SK-N-SH (cell line): Measurements from ENCODE around the gene ABCA10. TPM values are rescaled to one million over a fixed set of nuclear protein-coding genes. Genes with fewer than 3 reads are reported as not detected.
"Not testable (repeated sequence)": the region's sequence is repeated elsewhere in the genome, so short reads cannot be mapped to it uniquely, and the experiment has no call there.

Source experiments
- CTCF ChIA-PET: fragments of 300-600, 350-600 bp; formaldehyde crosslinking; extraction: SDS; loops from one replicate; lab custom pipeline; 2021; lab: Yijun Ruan, JAX
- POLR2A ChIA-PET: fragments of 350-600 bp; sonication (Branson Sonifier 250); formaldehyde crosslinking; extraction: SDS; loops from one replicate; lab custom pipeline; 2020; ENCODE audit warnings: antibody characterized with exemption, inconsistent platforms; lab: Yijun Ruan, JAX
- DNase-seq: peaks from one replicate; pipeline ENCODE4 v3.0.0; 2012
- H2AFZ ChIP-seq: fragments of 200-600 bp; sonication (generic); 2 replicates; pipeline ENCODE4 v1.8.1; 2016; ENCODE audit warnings: antibody characterized with exemption, mild to moderate bottlenecking, low read depth
- H3F3A ChIP-seq: fragments of 200-600 bp; sonication (generic); replicated peaks from 2 replicates; pipeline ENCODE3; 2016; ENCODE audit warnings: antibody characterized with exemption, mild to moderate bottlenecking; ENCODE audit not compliant: insufficient read depth
- H3K27ac ChIP-seq, 2 experiments: fragments of 200-500 bp in 1 of 2; fragments of 200-600 bp in 1 of 2; sonication (Bioruptor generic) in 1 of 2; sonication (generic), shearing (Covaris generic) in 1 of 2; 2 replicates each; pipeline versions ENCODE4 v1.5.1 to v1.6.1; 2014 to 2016; ENCODE audit warnings: low read depth in 2 of 2, inconsistent platforms in 1 of 2, low read length in 1 of 2, mild to moderate bottlenecking in 1 of 2, mixed read lengths in 1 of 2
- H3K27me3 ChIP-seq: fragments of 200-600 bp; sonication (generic), shearing (Covaris generic); 2 replicates; pipeline ENCODE4 v1.6.1; 2016; ENCODE audit warnings: mixed run types; ENCODE audit not compliant: insufficient read depth
- H3K36me3 ChIP-seq, 2 experiments: fragments of 200-500 bp in 1 of 2; fragments of 200-600 bp in 1 of 2; sonication (Bioruptor generic) in 1 of 2; sonication (generic) in 1 of 2; replicated peaks in 1 of 2; 2 replicates each; pipeline versions ENCODE3 to v1.5.1; 2014 to 2016; ENCODE audit warnings: low read length in 1 of 2, mild to moderate bottlenecking in 1 of 2; ENCODE audit not compliant: insufficient read depth in 2 of 2, control insufficient read depth in 1 of 2
- H3K4me1 ChIP-seq, 2 experiments: fragments of 200-500 bp in 1 of 2; fragments of 200-600 bp in 1 of 2; sonication (Bioruptor generic) in 1 of 2; sonication (generic), shearing (Covaris generic) in 1 of 2; 2 replicates each; pipeline versions ENCODE4 v1.5.1 to v1.6.1; 2014 to 2016; ENCODE audit warnings: low read depth in 1 of 2, low read length in 1 of 2, mixed run types in 1 of 2; ENCODE audit not compliant: insufficient read depth in 2 of 2, control insufficient read depth in 1 of 2
- H3K4me2 ChIP-seq: fragments of 200-600 bp; sonication (generic), shearing (Covaris generic); 2 replicates; pipeline ENCODE4 v1.6.1; 2017; ENCODE audit warnings: mixed run types
- H3K4me3 ChIP-seq, 2 experiments: fragments of 200-500 bp in 1 of 2; fragments of 200-600 bp in 1 of 2; sonication (Bioruptor generic) in 1 of 2; sonication (generic), shearing (Covaris generic) in 1 of 2; 2 replicates each; pipeline versions ENCODE4 v1.5.1 to v1.8.1; 2014 to 2016; ENCODE audit warnings: low read depth in 2 of 2, inconsistent platforms in 1 of 2, low read length in 1 of 2, mild to moderate bottlenecking in 1 of 2, mixed read lengths in 1 of 2, moderate library complexity in 1 of 2
- H3K79me2 ChIP-seq: fragments of 200-600 bp; sonication (generic); 2 replicates; pipeline ENCODE4 v1.8.1; 2017; ENCODE audit warnings: mild to moderate bottlenecking; ENCODE audit not compliant: insufficient read depth
- H3K9ac ChIP-seq: fragments of 200-600 bp; sonication (generic); 2 replicates; pipeline ENCODE4 v1.6.1; 2017; ENCODE audit warnings: mixed run types
- H3K9me2 ChIP-seq: fragments of 200-600 bp; sonication (generic); 2 replicates; pipeline ENCODE4 v1.6.1; 2017; ENCODE audit warnings: mixed run types
- H3K9me3 ChIP-seq: fragments of 200-600 bp; sonication (generic); 2 replicates; pipeline ENCODE4 v1.6.1; 2017; ENCODE audit warnings: mixed run types, mild to moderate bottlenecking, moderate library complexity
- H4K20me1 ChIP-seq: fragments of 200-600 bp; sonication (generic); 2 replicates; pipeline ENCODE4 v1.6.1; 2017; ENCODE audit warnings: mild to moderate bottlenecking, mixed run types; ENCODE audit not compliant: insufficient read depth
- GATA2 ChIP-seq: sonication (generic); formaldehyde crosslinking; IDR thresholded peaks from 2 replicates; pipeline ENCODE4 v1.5.0; 2020; ENCODE audit warnings: mild to moderate bottlenecking, missing genetic modification reagents
- JUND ChIP-seq: IDR thresholded peaks from 2 replicates; pipeline ENCODE4 v1.4.0; 2012
- MEF2A ChIP-seq: IDR thresholded peaks from 2 replicates; pipeline ENCODE4 v1.4.0; 2012; ENCODE audit warnings: low read depth, borderline replicate concordance
- SIN3A ChIP-seq: IDR thresholded peaks from 2 replicates; pipeline ENCODE4 v1.6.1; 2012; ENCODE audit warnings: low read depth, mild to moderate bottlenecking, low read length, moderate library complexity, borderline replicate concordance
- TCF12 ChIP-seq: IDR thresholded peaks from 2 replicates; pipeline ENCODE4 v1.4.0; 2012
- YY1 ChIP-seq: IDR thresholded peaks from 2 replicates; pipeline ENCODE4 v1.4.0; 2012; ENCODE audit warnings: low read depth, mild to moderate bottlenecking
- polyA plus RNA-seq, 3 experiments: library from polyadenylated mRNA; depleted of rRNA; stranded (reverse); fragments of >200 nt; gene quantifications; 2 replicates each; pipeline ENCODE4 v1.2.3, GENCODE V29; 2012
- TF ChIP-seq, protein P1 (sequence below): fragments of 150-350 bp; IDR thresholded peaks from 2 replicates; pipeline ENCODE4 v1.6.1; 2017; ENCODE audit warnings: antibody characterized with exemption, low read length, low read depth, borderline replicate concordance
- TF ChIP-seq, protein P2 (sequence below): IDR thresholded peaks from 2 replicates; pipeline ENCODE4 v1.4.0; 2012; ENCODE audit warnings: low read depth, borderline replicate concordance
- TF ChIP-seq, protein P3 (sequence below): IDR thresholded peaks from 2 replicates; pipeline ENCODE4 v1.6.1; 2012; ENCODE audit warnings: mild to moderate bottlenecking, low read depth, low read length, moderate library complexity

ABCA10 gene
- polyA plus RNA-seq, 1 of the 3 experiments (the other 2 are of a cell fraction), result 0.07 TPM

- ChIA-PET CTCF (no interaction called here), POLR2A (no interaction called here)
- H3K4me3 ChIP-seq, result no peak overlapping the region
- H3K4me1 ChIP-seq, result peaks cover 0 to 6% of the 10 kb centered on the region in 2 experiments; a peak in 2 of 4 replicates
- no peak overlapping the region for H2AFZ ChIP-seq
- no peaks in the 10 kb centered on the region for H3K79me2 ChIP-seq
- peaks cover 6% of the 10 kb centered on the region for H3F3A ChIP-seq
- no peaks in the 10 kb centered on the region for H3K27me3 ChIP-seq
- H3K9ac ChIP-seq, result no peak overlapping the region
- no peaks in the 10 kb centered on the region for H4K20me1 ChIP-seq
- no peak overlapping the region for H3K27ac ChIP-seq
- H3K9me3 ChIP-seq, result no peaks in the 10 kb centered on the region
- no peak overlapping the region for H3K4me2 ChIP-seq
- TF ChIP-seq TCF12 (no peak), GATA2 (CRISPR knock-in tag) (no peak), SIN3A (no peak), JUND (no peak), YY1 (no peak), MEF2A (no peak)
- TF ChIP-seq, protein P1, sequence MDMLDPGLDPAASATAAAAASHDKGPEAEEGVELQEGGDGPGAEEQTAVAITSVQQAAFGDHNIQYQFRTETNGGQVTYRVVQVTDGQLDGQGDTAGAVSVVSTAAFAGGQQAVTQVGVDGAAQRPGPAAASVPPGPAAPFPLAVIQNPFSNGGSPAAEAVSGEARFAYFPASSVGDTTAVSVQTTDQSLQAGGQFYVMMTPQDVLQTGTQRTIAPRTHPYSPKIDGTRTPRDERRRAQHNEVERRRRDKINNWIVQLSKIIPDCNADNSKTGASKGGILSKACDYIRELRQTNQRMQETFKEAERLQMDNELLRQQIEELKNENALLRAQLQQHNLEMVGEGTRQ, result no peak
- TF ChIP-seq, protein P2, sequence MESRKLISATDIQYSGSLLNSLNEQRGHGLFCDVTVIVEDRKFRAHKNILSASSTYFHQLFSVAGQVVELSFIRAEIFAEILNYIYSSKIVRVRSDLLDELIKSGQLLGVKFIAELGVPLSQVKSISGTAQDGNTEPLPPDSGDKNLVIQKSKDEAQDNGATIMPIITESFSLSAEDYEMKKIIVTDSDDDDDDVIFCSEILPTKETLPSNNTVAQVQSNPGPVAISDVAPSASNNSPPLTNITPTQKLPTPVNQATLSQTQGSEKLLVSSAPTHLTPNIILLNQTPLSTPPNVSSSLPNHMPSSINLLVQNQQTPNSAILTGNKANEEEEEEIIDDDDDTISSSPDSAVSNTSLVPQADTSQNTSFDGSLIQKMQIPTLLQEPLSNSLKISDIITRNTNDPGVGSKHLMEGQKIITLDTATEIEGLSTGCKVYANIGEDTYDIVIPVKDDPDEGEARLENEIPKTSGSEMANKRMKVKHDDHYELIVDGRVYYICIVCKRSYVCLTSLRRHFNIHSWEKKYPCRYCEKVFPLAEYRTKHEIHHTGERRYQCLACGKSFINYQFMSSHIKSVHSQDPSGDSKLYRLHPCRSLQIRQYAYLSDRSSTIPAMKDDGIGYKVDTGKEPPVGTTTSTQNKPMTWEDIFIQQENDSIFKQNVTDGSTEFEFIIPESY, result no peak
- TF ChIP-seq, protein P3, sequence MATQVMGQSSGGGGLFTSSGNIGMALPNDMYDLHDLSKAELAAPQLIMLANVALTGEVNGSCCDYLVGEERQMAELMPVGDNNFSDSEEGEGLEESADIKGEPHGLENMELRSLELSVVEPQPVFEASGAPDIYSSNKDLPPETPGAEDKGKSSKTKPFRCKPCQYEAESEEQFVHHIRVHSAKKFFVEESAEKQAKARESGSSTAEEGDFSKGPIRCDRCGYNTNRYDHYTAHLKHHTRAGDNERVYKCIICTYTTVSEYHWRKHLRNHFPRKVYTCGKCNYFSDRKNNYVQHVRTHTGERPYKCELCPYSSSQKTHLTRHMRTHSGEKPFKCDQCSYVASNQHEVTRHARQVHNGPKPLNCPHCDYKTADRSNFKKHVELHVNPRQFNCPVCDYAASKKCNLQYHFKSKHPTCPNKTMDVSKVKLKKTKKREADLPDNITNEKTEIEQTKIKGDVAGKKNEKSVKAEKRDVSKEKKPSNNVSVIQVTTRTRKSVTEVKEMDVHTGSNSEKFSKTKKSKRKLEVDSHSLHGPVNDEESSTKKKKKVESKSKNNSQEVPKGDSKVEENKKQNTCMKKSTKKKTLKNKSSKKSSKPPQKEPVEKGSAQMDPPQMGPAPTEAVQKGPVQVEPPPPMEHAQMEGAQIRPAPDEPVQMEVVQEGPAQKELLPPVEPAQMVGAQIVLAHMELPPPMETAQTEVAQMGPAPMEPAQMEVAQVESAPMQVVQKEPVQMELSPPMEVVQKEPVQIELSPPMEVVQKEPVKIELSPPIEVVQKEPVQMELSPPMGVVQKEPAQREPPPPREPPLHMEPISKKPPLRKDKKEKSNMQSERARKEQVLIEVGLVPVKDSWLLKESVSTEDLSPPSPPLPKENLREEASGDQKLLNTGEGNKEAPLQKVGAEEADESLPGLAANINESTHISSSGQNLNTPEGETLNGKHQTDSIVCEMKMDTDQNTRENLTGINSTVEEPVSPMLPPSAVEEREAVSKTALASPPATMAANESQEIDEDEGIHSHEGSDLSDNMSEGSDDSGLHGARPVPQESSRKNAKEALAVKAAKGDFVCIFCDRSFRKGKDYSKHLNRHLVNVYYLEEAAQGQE, result no peak
- TF ChIP-seq, all 33 proteins: peak for 0
- no peak for DNase-seq
- no peaks in the 10 kb centered on the region for H3K36me3 ChIP-seq
- no peaks in the 10 kb centered on the region for H3K9me2 ChIP-seq
Observed at GRCh38 chr17:69170377-69170776, 58.2 kb downstream of the ABCA10 start.

GRCh38 chr17:69168642-69169041, 60.0 kb downstream of the ABCA10 start:
- H3K27ac ChIP-seq, H2AFZ ChIP-seq, H3K79me2 ChIP-seq, H3K4me3 ChIP-seq, H3K9me2 ChIP-seq, CTCF ChIA-PET, H3K4me2 ChIP-seq, H3K36me3 ChIP-seq, H3K9me3 ChIP-seq, POLR2A ChIA-PET, H3K4me1 ChIP-seq, DNase-seq, H3F3A ChIP-seq, H3K27me3 ChIP-seq, H3K9ac ChIP-seq, H4K20me1 ChIP-seq: not testable (repeated sequence)
